CD4-positive, alpha-beta T cell treated with Interleukin-17A for 1 hour (primary cell): ENCODE measurements around the gene PDCD2L.
"Not testable (repeated sequence)": the region's sequence is repeated elsewhere in the genome, so short reads cannot be mapped to it uniquely, and the experiment has no call there.

Experiments used
- DNase-seq: peaks from one replicate; pipeline ENCODE4 v3.0.0-alpha.2; 2020

The PDCD2L gene

GRCh38 chr19:34404109-34404909, at the start of gene PDCD2L:
PDCD2L (plus strand) TSS chr19:34404399; CDS start chr19:34404431, 32 bp downstream.
- DNase-seq: peak; percentile 93

- DNase-seq: no peak
Observed at GRCh38 chr19:34355201-34355600, 49.0 kb upstream of the PDCD2L start.

- DNase-seq: no peak
Observed at GRCh38 chr19:34356875-34357274, 47.3 kb upstream of the PDCD2L start.

- DNase-seq: no peak
Observed at GRCh38 chr19:34357431-34357830, 46.8 kb upstream of the PDCD2L start.

GRCh38 chr19:34359140-34359953, 44.9 kb upstream of the PDCD2L start:
- peak; percentile 97 for DNase-seq

- no peak for DNase-seq
Observed at GRCh38 chr19:34359954-34360315, 44.3 kb upstream of the PDCD2L start.

GRCh38 chr19:34360354-34360909, 43.8 kb upstream of the PDCD2L start:
- no peak for DNase-seq

- DNase-seq: no peak
Observed at GRCh38 chr19:34362679-34363069, 41.5 kb upstream of the PDCD2L start.

GRCh38 chr19:34363094-34363493, 41.1 kb upstream of the PDCD2L start:
- DNase-seq: no peak

- no peak for DNase-seq
Observed at GRCh38 chr19:34363930-34364329, 40.3 kb upstream of the PDCD2L start.

GRCh38 chr19:34364462-34364829, 39.8 kb upstream of the PDCD2L start:
- no peak for DNase-seq

GRCh38 chr19:34364830-34365462, 39.3 kb upstream of the PDCD2L start, which contains the start of gene GPI:
GPI (plus strand) TSS chr19:34365196; CDS start chr19:34365267, 71 bp downstream.
- DNase-seq: peak; percentile 66

- no peak for DNase-seq
Observed at GRCh38 chr19:34365463-34366401, 38.5 kb upstream of the PDCD2L start.

GRCh38 chr19:34366738-34367623, 37.2 kb upstream of the PDCD2L start:
- DNase-seq: peak; percentile 32

- no peak for DNase-seq
Observed at GRCh38 chr19:34367624-34367957, 36.6 kb upstream of the PDCD2L start.

- DNase-seq: no peak
Observed at GRCh38 chr19:34368338-34368737, 35.9 kb upstream of the PDCD2L start.

GRCh38 chr19:34369166-34369565, 35.0 kb upstream of the PDCD2L start:
- DNase-seq: not testable (repeated sequence)

GRCh38 chr19:34370117-34370516, 34.1 kb upstream of the PDCD2L start:
- DNase-seq: no peak

- DNase-seq: no peak
Observed at GRCh38 chr19:34370983-34371382, 33.2 kb upstream of the PDCD2L start.

- no peak for DNase-seq
Observed at GRCh38 chr19:34373601-34374288, 30.5 kb upstream of the PDCD2L start.

- no peak for DNase-seq
Observed at GRCh38 chr19:34375598-34375997, 28.6 kb upstream of the PDCD2L start.
